CD1c-positive myeloid dendritic cell (primary cell): ENCODE measurements around the gene PISD.

Experiments used
- DNase-seq: peaks from one replicate; pipeline ENCODE4 v3.0.0-alpha.2; 2016; ENCODE audit errors: extremely low spot score

The PISD gene

GRCh38 chr22:31652911-31653684 lies 8.9 kb downstream of the PISD start:
- DNase-seq: no peak

GRCh38 chr22:31652088-31652487 lies 9.9 kb downstream of the PISD start:
- DNase-seq: no peak

DNA sequence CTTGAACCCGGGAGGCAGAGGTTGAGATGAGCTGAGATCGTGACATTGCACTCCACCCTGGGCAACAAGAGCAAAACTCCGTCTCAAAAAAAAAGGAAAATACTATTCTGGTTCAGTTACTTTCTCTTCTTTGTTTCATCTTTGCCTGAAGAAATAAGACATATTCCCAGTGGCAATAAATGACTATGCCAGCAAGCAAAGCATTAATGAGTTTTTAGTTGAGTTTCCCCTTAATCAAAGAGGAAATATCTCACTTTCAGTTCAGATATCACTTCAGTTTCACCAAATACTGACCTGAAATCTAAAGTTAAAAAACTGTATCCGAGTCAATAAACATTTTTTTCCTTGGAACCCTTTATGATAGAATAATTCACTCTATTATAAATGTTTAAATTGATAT lies 10.4 kb downstream of the PISD start:
- peak; percentile 41 for DNase-seq

DNA sequence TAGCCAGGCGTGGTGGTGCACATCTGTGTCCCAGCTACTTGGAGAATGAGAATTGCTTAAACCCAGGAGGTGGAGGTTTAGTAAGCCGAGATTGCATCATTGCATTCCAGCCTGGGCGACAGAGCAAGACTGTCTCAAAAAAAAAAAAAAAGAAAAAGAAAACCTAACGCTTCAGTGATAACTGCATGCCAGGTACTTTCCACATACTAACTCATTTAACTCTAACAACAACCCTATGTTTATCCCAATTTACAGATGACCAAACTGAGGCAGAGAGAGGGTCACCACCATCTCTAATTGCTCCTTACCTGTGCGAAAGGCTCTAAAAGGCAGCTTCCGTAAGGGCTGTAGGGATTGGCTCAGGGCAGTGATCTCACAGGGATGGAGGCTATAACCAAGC lies 11.6 kb downstream of the PISD start:
- DNase-seq: no peak

GRCh38 chr22:31647523-31648320 lies 14.3 kb downstream of the PISD start:
- no peak for DNase-seq

GRCh38 chr22:31647066-31647465 lies 14.9 kb downstream of the PISD start:
- no peak for DNase-seq

DNA sequence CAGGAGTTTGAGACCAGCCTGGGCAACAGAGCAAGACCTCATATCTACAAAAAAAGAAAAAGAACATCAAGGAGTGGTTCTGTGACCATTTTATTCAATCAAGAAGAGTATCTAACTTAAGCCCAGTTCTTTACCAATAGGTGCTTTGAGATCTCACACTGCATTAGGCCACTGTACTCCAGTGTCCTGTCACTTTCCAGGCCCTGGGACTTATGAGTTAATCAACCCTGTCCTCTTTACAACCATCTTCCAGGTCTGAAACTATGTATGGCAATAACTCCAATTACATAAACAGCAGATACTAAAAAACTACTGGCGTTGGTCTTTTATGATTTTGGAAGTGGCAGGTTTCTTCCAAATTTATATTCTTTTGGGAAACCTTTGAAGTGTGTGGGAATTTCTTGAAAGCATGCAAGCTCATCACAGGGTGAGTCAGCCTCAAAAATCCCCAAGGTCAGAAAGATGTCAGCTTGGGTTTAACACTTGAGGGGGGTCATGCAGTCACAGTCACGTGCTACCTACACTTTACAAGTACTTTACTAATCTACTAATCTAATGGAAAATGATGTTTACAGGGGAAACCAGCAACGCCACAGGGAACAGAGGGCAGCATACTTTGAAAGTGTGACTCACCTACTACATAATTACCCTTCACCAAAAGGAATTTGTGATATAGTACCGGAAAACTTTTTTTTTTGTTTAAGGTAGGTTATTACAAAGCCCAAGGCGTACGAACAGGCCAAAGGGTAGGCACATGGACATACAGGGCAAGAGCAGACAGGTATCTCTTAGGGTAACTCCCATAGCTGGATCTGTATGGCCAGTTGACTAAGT lies 15.6 kb downstream of the PISD start:
- DNase-seq: peak; percentile 29

GRCh38 chr22:31639436-31640039 lies 22.5 kb downstream of the PISD start:
- peak; percentile 47 for DNase-seq

- DNase-seq: peak; percentile 79
Measured at GRCh38 chr22:31637891-31638618, 24.0 kb downstream of the PISD start.

DNA sequence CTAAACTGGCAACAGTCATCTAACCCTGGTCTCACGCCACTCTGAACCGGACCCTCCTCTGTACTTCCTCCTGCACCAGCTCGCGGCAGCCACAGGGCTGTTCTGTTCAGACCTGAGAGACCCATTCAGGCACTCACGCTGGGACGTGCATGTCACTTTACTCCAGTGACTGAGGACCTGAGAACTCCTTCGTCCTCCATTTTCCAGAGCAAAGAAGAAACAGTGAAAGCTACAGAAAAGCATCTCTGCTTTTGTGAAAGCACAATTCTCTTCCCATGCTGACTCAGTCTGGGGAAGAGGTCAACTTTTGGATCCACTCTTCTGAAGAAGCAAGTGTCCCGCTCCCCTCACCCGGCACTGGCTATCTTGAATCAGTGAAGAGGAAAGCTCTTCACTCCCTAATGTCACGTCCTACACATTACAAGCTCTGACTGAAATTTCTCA lies 24.5 kb downstream of the PISD start:
- DNase-seq: peak; percentile 80

DNA sequence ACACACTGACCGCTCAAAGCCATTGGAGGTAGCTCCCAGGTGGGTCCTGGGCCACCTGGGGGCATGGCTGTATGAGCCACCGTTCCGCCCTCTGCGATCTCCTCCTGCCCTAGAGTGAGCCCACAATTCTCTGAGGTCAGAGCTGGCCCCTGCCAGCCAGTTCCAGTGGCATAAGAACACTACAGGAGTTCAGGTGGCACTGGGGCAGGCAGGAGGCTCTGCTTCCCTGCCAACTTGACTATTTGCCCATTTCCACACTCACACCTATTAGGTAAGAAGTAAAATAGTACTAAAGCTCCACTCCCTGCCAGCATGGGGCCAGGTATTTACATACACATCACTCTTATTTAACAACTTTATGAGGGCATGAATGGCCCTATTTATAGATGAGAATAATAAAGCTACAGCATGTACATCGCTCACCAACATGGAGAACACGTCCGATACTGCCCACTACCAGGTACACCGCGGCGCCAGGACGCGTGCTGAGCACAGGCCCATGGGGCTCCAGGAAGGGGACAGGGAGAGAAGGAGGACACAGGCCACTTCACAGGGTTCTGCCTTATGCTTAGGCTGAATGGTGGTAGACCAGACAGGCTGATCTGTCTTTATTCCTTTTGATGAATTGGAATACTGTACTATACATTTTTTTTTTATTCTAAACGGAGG lies 26.2 kb downstream of the PISD start:
- DNase-seq: no peak

GRCh38 chr22:31631436-31631835 lies 30.6 kb downstream of the PISD start:
- no peak for DNase-seq

GRCh38 chr22:31630331-31631329 lies 31.4 kb downstream of the PISD start:
- peak; percentile 95 for DNase-seq

GRCh38 chr22:31629741-31630184 lies 32.3 kb downstream of the PISD start:
- DNase-seq: no peak

GRCh38 chr22:31628969-31629708 lies 32.9 kb downstream of the PISD start:
- DNase-seq: no peak

- DNase-seq: no peak
Measured at GRCh38 chr22:31628362-31628761, 33.7 kb downstream of the PISD start.

DNA sequence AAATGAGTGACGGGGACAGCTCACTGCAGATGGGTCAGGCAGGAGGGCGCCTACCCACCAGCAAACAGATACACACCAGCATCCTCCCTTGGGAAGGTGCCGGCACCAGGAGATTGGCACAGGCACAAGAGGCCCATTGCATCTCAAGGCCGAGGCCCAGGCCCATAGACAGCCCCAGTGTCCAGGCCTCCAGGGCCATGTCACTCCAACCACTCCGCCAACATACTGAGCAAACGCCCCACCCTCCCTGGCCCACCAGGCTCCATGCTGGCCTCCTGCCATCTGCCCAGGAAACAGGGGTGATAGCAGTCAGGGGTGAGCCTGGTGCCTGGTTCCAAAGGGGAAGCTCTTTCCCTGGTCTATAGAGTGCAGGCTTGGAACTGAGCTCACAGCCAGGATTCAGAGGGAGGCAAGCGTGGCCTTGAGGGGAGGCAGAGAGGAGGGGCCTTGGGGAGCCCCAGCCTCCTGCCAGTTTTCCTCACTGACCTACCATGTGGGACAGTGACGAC lies 34.7 kb downstream of the PISD start:
- DNase-seq: no peak
